Liver (tissue), 9 donors: ENCODE data around the gene MAP6. TPM values are rescaled to one million over a fixed set of nuclear protein-coding genes. Genes with fewer than 3 reads are reported as not detected.

Experiments used
- DNase-seq: peaks from one replicate; pipeline ENCODE4 v3.0.0-alpha.2; 2017; ENCODE audit warnings: low spot score
- H3K27ac ChIP-seq, 2 donors: one replicate each; pipeline ENCODE4 v1.7.0; 2013; ENCODE audit warnings: inconsistent platforms in 2 of 2, low read length in 2 of 2, control low read depth in 1 of 2, low read depth in 1 of 2, mild to moderate bottlenecking in 1 of 2
- H3K27me3 ChIP-seq, 4 donors: one replicate each; pipeline versions ENCODE4 v1.6.1 to v1.7.0; 2013; ENCODE audit warnings: low read length in 3 of 4, inconsistent platforms in 1 of 4, mild to moderate bottlenecking in 1 of 4, moderate library complexity in 1 of 4; ENCODE audit not compliant: control insufficient read depth in 4 of 4, insufficient read depth in 4 of 4
- H3K36me3 ChIP-seq, 4 donors: one replicate each; pipeline versions ENCODE4 v1.6.1 to v1.7.0; 2013; ENCODE audit warnings: low read length in 3 of 4, mild to moderate bottlenecking in 3 of 4, low read depth in 1 of 4, moderate library complexity in 1 of 4; ENCODE audit not compliant: control insufficient read depth in 4 of 4, insufficient read depth in 3 of 4
- H3K4me1 ChIP-seq, 4 donors: one replicate each; pipeline versions ENCODE4 v1.6.1 to v1.7.0; 2013; ENCODE audit warnings: low read length in 3 of 4, mild to moderate bottlenecking in 3 of 4, moderate library complexity in 1 of 4; ENCODE audit not compliant: control insufficient read depth in 4 of 4, insufficient read depth in 4 of 4
- H3K4me3 ChIP-seq, 3 donors: one replicate each; pipeline versions ENCODE4 v1.6.1 to v1.7.0; 2013; ENCODE audit warnings: low read length in 3 of 3, control low read depth in 1 of 3, low read depth in 1 of 3, mild to moderate bottlenecking in 1 of 3
- H3K9ac ChIP-seq, 2 donors: one replicate each; pipeline ENCODE4 v1.7.0; 2013; ENCODE audit warnings: low read length in 2 of 2, mild to moderate bottlenecking in 2 of 2, moderate library complexity in 2 of 2, control low read depth in 1 of 2, low read depth in 1 of 2
- H3K9me3 ChIP-seq, 4 donors: one replicate each; pipeline versions ENCODE4 v1.6.1 to v1.7.0; 2013; ENCODE audit warnings: low read length in 3 of 4; ENCODE audit not compliant: control insufficient read depth in 4 of 4
- EGR1 ChIP-seq, 2 donors: IDR thresholded peaks; 2 replicates each; pipeline ENCODE4 v1.6.1; 2016 to 2018; ENCODE audit warnings: antibody characterized with exemption in 2 of 2, low read depth in 2 of 2
- FOXA1 ChIP-seq: IDR thresholded peaks from 2 replicates; pipeline ENCODE4 v1.6.1; 2016; ENCODE audit warnings: antibody characterized with exemption
- FOXA2 ChIP-seq: IDR thresholded peaks from 2 replicates; pipeline ENCODE4 v1.6.1; 2016; ENCODE audit warnings: antibody characterized with exemption
- GABPA ChIP-seq, 2 donors: IDR thresholded peaks in 1 of 2; conservative IDR thresholded peaks in 1 of 2; 2 replicates each; pipeline ENCODE4 v1.6.1; 2016; ENCODE audit warnings: antibody characterized with exemption in 2 of 2, mild to moderate bottlenecking in 1 of 2, moderate library complexity in 1 of 2
- HNF4A ChIP-seq, 2 donors: conservative IDR thresholded peaks; 2 replicates each; pipeline ENCODE4 v1.6.1; 2016; ENCODE audit warnings: antibody characterized with exemption in 2 of 2, mild to moderate bottlenecking in 2 of 2
- HNF4G ChIP-seq: IDR thresholded peaks from 2 replicates; pipeline ENCODE4 v1.6.1; 2016; ENCODE audit warnings: antibody characterized with exemption
- JUND ChIP-seq, 2 donors: IDR thresholded peaks; 2 replicates each; pipeline ENCODE4 v1.6.1; 2016; ENCODE audit warnings: antibody characterized with exemption in 2 of 2
- NR2F2 ChIP-seq: IDR thresholded peaks from 2 replicates; pipeline ENCODE4 v1.6.1; 2016; ENCODE audit warnings: antibody characterized with exemption
- RAD21 ChIP-seq, 2 donors: IDR thresholded peaks; 2 replicates each; pipeline ENCODE4 v1.6.1; 2016; ENCODE audit warnings: antibody characterized with exemption in 2 of 2, mild to moderate bottlenecking in 2 of 2
- RXRA ChIP-seq, 2 donors: IDR thresholded peaks; 2 replicates each; pipeline ENCODE4 v1.6.1; 2017 to 2018; ENCODE audit warnings: antibody characterized with exemption in 2 of 2, mild to moderate bottlenecking in 1 of 2
- SP1 ChIP-seq: IDR thresholded peaks from 2 replicates; pipeline ENCODE4 v1.6.1; 2018; ENCODE audit warnings: antibody characterized with exemption, mild to moderate bottlenecking
- TAF1 ChIP-seq: conservative IDR thresholded peaks from 2 replicates; pipeline ENCODE4 v1.6.1; 2016; ENCODE audit warnings: antibody characterized with exemption, mild to moderate bottlenecking
- YY1 ChIP-seq: IDR thresholded peaks from 2 replicates; pipeline ENCODE4 v1.6.1; 2016; ENCODE audit warnings: antibody characterized with exemption, mild to moderate bottlenecking
- WGBS: extraction: QIAGEN DNeasy Blood & Tissue Kit; methylation state at CpG from one replicate; pipeline ENCODE4 v1.1.7; 2013; 5-methylcytosine and 5-hydroxymethylcytosine counted together
- polyA plus RNA-seq, 2 donors: library from polyadenylated mRNA; stranded (reverse) in 1 of 2; unstranded in 1 of 2; fragments of 200-250 nt in 1 of 2; fragments of >200 nt in 1 of 2; fragmentation: Nextera tagmentation in 1 of 2; extraction: Ambion mirVana in 1 of 2; gene quantifications; one replicate each; pipeline versions ENCODE4 v1.2.1 to v1.2.3, GENCODE V29; 2013 to 2015
- total RNA-seq, 2 donors: library from RNA; depleted of rRNA; stranded (reverse); fragments of >200 nt; gene quantifications; one replicate each; pipeline ENCODE4 v1.2.3, GENCODE V29; 2014
- TF ChIP-seq, protein P1 (sequence below): IDR thresholded peaks from 2 replicates; pipeline ENCODE4 v1.6.1; 2016; ENCODE audit warnings: antibody characterized with exemption
- TF ChIP-seq, protein P2 (sequence below): IDR thresholded peaks from 2 replicates; pipeline ENCODE4 v1.6.1; 2016; ENCODE audit warnings: antibody characterized with exemption
- TF ChIP-seq, protein P3 (sequence below): IDR thresholded peaks from 2 replicates; pipeline ENCODE4 v1.6.1; 2016; ENCODE audit warnings: antibody characterized with exemption, mild to moderate bottlenecking
- TF ChIP-seq, protein P4 (sequence below): IDR thresholded peaks from 2 replicates; pipeline ENCODE4 v1.6.1; 2016; ENCODE audit warnings: antibody characterized with exemption
- TF ChIP-seq, protein P5 (sequence below): fragments of 150-350 bp; IDR thresholded peaks from 2 replicates; pipeline ENCODE4 v1.5.1; 2017; ENCODE audit warnings: improper control_type of control experiment, low read depth, low read length; ENCODE audit not compliant: missing input control
- donor health status: healthy.
- donor health status: healthy.
- donor health status: healthy.
- donor health status: healthy.
- donor health status: healthy.

MAP6 gene
- total and polyA plus RNA-seq, 4 donors, result 0.22 to 0.36 (median 0.24) TPM

DNA sequence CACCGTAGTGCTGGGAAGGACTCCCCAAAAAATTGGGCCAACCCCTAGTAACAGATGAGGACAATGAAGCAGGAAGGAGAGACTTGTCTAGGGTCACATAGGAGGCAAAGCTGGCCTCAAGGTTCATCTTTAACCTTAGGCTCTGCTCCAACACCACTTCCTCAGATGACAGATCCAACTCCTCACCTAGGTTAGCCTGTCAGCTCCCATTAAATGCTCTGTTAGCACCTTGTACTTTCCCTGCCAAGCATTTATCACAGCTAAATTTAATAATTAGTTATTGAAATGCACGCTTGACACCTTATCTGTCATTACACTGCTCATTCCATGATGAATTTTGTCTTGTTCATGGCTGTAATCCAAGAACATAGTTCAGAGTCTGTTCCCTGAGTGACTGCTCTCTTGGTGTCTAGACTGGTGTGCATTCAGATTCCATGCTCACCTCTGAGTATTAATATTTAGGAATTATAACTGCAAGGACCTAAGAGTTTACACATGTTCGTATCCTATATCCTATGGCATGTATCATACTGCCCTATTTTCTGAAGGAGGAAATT is 18.6 kb downstream of the MAP6 start:
- no peaks in the 10 kb centered on the region for H3K27me3 ChIP-seq
- H3K4me3 ChIP-seq, result no peak overlapping the region
- H3K4me1 ChIP-seq, result no peaks in the 10 kb centered on the region
- WGBS, result 94% methylated on average over 3 of the region's 3 CpGs
- no peaks in the 10 kb centered on the region for H3K9me3 ChIP-seq
- H3K9ac ChIP-seq, result no peak overlapping the region
- H3K36me3 ChIP-seq, result no peaks in the 10 kb centered on the region
- TF ChIP-seq, protein P1, sequence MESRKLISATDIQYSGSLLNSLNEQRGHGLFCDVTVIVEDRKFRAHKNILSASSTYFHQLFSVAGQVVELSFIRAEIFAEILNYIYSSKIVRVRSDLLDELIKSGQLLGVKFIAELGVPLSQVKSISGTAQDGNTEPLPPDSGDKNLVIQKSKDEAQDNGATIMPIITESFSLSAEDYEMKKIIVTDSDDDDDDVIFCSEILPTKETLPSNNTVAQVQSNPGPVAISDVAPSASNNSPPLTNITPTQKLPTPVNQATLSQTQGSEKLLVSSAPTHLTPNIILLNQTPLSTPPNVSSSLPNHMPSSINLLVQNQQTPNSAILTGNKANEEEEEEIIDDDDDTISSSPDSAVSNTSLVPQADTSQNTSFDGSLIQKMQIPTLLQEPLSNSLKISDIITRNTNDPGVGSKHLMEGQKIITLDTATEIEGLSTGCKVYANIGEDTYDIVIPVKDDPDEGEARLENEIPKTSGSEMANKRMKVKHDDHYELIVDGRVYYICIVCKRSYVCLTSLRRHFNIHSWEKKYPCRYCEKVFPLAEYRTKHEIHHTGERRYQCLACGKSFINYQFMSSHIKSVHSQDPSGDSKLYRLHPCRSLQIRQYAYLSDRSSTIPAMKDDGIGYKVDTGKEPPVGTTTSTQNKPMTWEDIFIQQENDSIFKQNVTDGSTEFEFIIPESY, result no peak
- TF ChIP-seq TAF1 (no peak), JUND (IDR thresholded peaks at IDR 0.05) (no peak), GABPA (IDR thresholded peaks at IDR 0.05 in 1 of 2, conservative IDR thresholded peaks at IDR 0.05 in 1 of 2) (no peak), RXRA (IDR thresholded peaks at IDR 0.05) (no peak), YY1 (no peak), SP1 (no peak), FOXA2 (no peak), NR2F2 (no peak), HNF4G (no peak), HNF4A (conservative IDR thresholded peaks at IDR 0.05) (no peak), EGR1 (IDR thresholded peaks at IDR 0.05; ENCODE audit: low read depth in 2 of 2) (no peak), RAD21 (IDR thresholded peaks at IDR 0.05) (no peak), FOXA1 (no peak)
- TF ChIP-seq, protein P2, sequence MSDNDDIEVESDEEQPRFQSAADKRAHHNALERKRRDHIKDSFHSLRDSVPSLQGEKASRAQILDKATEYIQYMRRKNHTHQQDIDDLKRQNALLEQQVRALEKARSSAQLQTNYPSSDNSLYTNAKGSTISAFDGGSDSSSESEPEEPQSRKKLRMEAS, result no peak
- TF ChIP-seq, protein P3, sequence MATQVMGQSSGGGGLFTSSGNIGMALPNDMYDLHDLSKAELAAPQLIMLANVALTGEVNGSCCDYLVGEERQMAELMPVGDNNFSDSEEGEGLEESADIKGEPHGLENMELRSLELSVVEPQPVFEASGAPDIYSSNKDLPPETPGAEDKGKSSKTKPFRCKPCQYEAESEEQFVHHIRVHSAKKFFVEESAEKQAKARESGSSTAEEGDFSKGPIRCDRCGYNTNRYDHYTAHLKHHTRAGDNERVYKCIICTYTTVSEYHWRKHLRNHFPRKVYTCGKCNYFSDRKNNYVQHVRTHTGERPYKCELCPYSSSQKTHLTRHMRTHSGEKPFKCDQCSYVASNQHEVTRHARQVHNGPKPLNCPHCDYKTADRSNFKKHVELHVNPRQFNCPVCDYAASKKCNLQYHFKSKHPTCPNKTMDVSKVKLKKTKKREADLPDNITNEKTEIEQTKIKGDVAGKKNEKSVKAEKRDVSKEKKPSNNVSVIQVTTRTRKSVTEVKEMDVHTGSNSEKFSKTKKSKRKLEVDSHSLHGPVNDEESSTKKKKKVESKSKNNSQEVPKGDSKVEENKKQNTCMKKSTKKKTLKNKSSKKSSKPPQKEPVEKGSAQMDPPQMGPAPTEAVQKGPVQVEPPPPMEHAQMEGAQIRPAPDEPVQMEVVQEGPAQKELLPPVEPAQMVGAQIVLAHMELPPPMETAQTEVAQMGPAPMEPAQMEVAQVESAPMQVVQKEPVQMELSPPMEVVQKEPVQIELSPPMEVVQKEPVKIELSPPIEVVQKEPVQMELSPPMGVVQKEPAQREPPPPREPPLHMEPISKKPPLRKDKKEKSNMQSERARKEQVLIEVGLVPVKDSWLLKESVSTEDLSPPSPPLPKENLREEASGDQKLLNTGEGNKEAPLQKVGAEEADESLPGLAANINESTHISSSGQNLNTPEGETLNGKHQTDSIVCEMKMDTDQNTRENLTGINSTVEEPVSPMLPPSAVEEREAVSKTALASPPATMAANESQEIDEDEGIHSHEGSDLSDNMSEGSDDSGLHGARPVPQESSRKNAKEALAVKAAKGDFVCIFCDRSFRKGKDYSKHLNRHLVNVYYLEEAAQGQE, result no peak
- TF ChIP-seq, protein P4, sequence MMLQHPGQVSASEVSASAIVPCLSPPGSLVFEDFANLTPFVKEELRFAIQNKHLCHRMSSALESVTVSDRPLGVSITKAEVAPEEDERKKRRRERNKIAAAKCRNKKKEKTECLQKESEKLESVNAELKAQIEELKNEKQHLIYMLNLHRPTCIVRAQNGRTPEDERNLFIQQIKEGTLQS, result no peak
- TF ChIP-seq, protein P5, sequence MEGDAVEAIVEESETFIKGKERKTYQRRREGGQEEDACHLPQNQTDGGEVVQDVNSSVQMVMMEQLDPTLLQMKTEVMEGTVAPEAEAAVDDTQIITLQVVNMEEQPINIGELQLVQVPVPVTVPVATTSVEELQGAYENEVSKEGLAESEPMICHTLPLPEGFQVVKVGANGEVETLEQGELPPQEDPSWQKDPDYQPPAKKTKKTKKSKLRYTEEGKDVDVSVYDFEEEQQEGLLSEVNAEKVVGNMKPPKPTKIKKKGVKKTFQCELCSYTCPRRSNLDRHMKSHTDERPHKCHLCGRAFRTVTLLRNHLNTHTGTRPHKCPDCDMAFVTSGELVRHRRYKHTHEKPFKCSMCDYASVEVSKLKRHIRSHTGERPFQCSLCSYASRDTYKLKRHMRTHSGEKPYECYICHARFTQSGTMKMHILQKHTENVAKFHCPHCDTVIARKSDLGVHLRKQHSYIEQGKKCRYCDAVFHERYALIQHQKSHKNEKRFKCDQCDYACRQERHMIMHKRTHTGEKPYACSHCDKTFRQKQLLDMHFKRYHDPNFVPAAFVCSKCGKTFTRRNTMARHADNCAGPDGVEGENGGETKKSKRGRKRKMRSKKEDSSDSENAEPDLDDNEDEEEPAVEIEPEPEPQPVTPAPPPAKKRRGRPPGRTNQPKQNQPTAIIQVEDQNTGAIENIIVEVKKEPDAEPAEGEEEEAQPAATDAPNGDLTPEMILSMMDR, result no peak
- no peak overlapping the region for H3K27ac ChIP-seq
- DNase-seq, result no peak
